Measurements from ENCODE around the gene MSMP. TPM values are rescaled to one million over a fixed set of nuclear protein-coding genes. Genes with fewer than 3 reads are reported as not detected.

MSMP gene
- total and polyA plus RNA-seq, 2 donors (not counting 3 experiments of a cell fraction or from before 2014, with no cell fraction given) = 18.8 to 29.0 TPM

GRCh38 chr9:35776018-35776417 is 21.9 kb upstream of the MSMP start:
- no peaks in the 10 kb centered on the region for H3K9me1 ChIP-seq (replicated peaks; ENCODE audit: control insufficient read depth, extremely low read depth, insufficient read depth, low read length)
- H2AFZ ChIP-seq (ENCODE audit: low read depth, low read length) = peak overlapping the region; percentile 62
- peaks cover 26% of the 10 kb centered on the region for H3K4me1 ChIP-seq (ENCODE audit: control insufficient read depth, extremely low read depth, insufficient read depth, low read length)
- no peak overlapping the region for H3K27ac ChIP-seq (ENCODE audit: insufficient read depth, low read depth, low read length)
- H3K4me2 ChIP-seq (ENCODE audit: insufficient read depth, low read length) = no peak overlapping the region
- H3K36me3 ChIP-seq (ENCODE audit: control insufficient read depth in 2 of 2, extremely low read depth in 1 of 2, insufficient read depth in 2 of 2, low read length in 2 of 2) = no peaks in the 10 kb centered on the region
- H3K4me3 ChIP-seq (replicated peaks in 1 of 3; ENCODE audit: insufficient read depth in 1 of 3, low read depth in 1 of 3, low read length in 3 of 3) = no peak overlapping the region
- no peak overlapping the region for H3K9ac ChIP-seq (replicated peaks; ENCODE audit: extremely low read depth, insufficient read depth, low read length)
- ChIA-PET POLR2A (interaction anchor here (0.9 to 1.1 kb wide), 3 partner anchors 15 to 29 kb away, joined by 3 to 8 read pairs (median 3); no protein-coding TSS in a partner anchor), CTCF (interaction anchor here (0.8 to 3.5 kb wide), 14 partner anchors 13 to 135 kb away, joined by 3 to 25 read pairs (median 7); partner anchors contain the start of gene MSMP)
- intact Hi-C loops (cut with micrococcal nuclease) = no loop called here
- no peaks in the 10 kb centered on the region for H3K9me3 ChIP-seq (replicated peaks; ENCODE audit: control insufficient read depth, insufficient read depth, low read length)
- no peaks in the 10 kb centered on the region for H4K20me1 ChIP-seq (replicated peaks; ENCODE audit: control insufficient read depth, extremely low read depth, insufficient read depth, low read length)
- H3K27me3 ChIP-seq (ENCODE audit: control insufficient read depth in 2 of 2, insufficient read depth in 2 of 2, low read length in 2 of 2) = no peaks in the 10 kb centered on the region
- peak; percentile 18 for FAIRE-seq
- TF ChIP-seq JUN (IDR thresholded peaks at IDR 0.05; ENCODE audit: borderline replicate concordance, insufficient read depth, insufficient read length, low read depth) (no peak), GATA2 (IDR thresholded peaks at IDR 0.05; ENCODE audit: insufficient read depth, insufficient read length, low read depth, low read length) (no peak), MYC (IDR thresholded peaks at IDR 0.05; ENCODE audit: low read depth, low read length) (no peak), POLR2A (IDR thresholded peaks at IDR 0.05; ENCODE audit: low read depth, low read length) (no peak), POLR2AphosphoS5 (IDR thresholded peaks at IDR 0.05; ENCODE audit: insufficient read depth, low read depth, low read length) (no peak), EZH2 (IDR thresholded peaks at IDR 0.05; ENCODE audit: borderline replicate concordance, low read depth, low read length, severe bottlenecking) (no peak), CTCF (IDR thresholded peaks at IDR 0.05; ENCODE audit: extremely low read depth in 1 of 2, insufficient read depth in 1 of 2, low read depth in 1 of 2, low read length in 2 of 2) (no peak), FOS (IDR thresholded peaks at IDR 0.05; ENCODE audit: borderline replicate concordance, insufficient read depth, low read length) (no peak), MAX (IDR thresholded peaks at IDR 0.05; ENCODE audit: insufficient read depth, insufficient read length) (no peak)
- DNase-seq (ENCODE audit: low read depth, low spot score) = no peak
- H3K79me2 ChIP-seq (ENCODE audit: control insufficient read depth, insufficient read depth, low read length) = no peaks in the 10 kb centered on the region
- dilution Hi-C loops (cut with MboI; ENCODE audit: extremely low pct_ligation_motif_present, low sequenced_read_pairs) = no loop called here
- no TSS peak for BruUV-seq (replicated peaks)
